Activated T-cell treated with anti-CD3 and anti-CD28 coated beads for 24 hours (primary cell): ENCODE measurements around the gene CD2BP2.
A peak's percentile ranks its signal among the peaks of the same experiment; 100 is the strongest.

Source experiments
- DNase-seq: peaks from one replicate; pipeline ENCODE4 v3.0.0-alpha.2; 2020; ENCODE audit warnings: low read depth

The CD2BP2 gene

DNA sequence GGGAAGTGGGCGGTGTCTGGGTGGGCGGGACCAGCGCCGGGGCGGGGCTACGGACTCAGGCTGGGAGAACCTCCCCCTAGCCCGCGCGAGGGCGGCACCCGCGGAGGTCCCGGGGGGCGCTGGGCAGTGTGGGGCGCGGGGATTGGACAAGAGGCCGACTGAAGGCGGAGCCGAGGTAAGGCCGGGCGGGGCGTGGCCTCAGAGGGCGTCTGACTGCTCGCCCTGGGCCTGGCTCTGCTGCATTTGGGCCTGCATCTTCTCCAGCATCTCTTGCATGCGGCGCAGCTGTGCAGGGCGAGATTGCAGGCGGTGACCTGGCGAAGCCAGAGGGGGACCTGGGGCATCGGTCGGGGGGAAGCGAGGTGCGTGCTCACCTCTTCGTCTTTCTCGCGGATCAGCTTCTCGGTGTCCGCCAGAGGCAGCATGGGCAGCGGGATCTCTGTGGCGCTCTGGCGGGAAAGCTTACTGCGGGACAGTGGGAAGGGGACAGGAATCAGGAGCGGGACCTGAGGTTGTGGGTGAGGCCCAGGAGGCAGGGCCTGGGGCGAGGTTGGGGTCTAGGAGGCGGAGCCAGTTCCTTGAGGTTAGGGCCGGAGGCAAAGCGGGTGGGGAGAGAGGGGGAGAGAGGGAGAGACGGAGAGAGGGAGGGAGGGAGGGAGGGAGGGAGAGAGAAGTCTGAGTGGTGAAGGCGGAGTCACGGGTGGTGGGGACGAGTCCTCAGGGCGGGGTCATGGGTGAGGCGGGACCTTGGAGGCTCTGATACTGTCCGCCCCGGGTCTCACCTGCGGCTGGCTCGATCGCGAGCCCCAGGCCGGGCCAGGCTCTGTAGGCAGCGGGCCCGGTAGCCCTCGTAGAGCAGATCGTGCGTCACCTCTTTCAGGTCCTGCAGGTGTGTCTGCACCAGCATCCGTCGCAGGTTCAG lies 23.4 kb upstream of the CD2BP2 start:
- DNase-seq: peak; percentile 99

- peak; percentile 76 for DNase-seq
Measured at GRCh38 chr16:30377812-30378235, 22.7 kb upstream of the CD2BP2 start.

- DNase-seq: no peak
Measured at GRCh38 chr16:30377050-30377811, 22.1 kb upstream of the CD2BP2 start.

DNA sequence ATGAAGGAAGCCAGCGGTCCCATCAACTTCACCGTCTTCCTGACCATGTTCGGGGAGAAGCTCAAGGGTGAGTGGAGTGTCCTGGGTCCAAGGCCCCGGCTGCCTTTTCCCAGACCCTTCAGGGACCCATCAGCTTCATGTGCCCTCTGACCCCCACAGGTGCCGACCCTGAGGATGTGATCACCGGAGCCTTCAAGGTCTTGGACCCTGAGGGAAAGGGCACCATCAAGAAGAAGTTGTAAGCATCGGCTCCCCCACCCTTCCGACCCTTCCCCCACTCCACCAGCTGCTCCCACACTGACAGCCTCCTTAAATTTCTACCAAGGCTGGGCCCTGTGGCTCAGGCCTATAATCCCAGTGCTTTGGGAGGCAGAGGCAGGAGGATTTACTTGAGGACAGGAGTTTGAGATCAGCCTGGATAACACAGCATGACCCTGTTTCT lies 21.4 kb upstream of the CD2BP2 start:
- DNase-seq: no peak

- DNase-seq: no peak
Measured at GRCh38 chr16:30375864-30376263, 20.8 kb upstream of the CD2BP2 start.

GRCh38 chr16:30374538-30374937 lies 19.4 kb upstream of the CD2BP2 start, which contains the start of gene MYL11:
Gene MYL11, plus strand, starts transcription at chr16:30374802. Its CDS starts 56 bp downstream, at chr16:30374858.
- DNase-seq: no peak

- no peak for DNase-seq
Measured at GRCh38 chr16:30372725-30373124, 17.6 kb upstream of the CD2BP2 start.

DNA sequence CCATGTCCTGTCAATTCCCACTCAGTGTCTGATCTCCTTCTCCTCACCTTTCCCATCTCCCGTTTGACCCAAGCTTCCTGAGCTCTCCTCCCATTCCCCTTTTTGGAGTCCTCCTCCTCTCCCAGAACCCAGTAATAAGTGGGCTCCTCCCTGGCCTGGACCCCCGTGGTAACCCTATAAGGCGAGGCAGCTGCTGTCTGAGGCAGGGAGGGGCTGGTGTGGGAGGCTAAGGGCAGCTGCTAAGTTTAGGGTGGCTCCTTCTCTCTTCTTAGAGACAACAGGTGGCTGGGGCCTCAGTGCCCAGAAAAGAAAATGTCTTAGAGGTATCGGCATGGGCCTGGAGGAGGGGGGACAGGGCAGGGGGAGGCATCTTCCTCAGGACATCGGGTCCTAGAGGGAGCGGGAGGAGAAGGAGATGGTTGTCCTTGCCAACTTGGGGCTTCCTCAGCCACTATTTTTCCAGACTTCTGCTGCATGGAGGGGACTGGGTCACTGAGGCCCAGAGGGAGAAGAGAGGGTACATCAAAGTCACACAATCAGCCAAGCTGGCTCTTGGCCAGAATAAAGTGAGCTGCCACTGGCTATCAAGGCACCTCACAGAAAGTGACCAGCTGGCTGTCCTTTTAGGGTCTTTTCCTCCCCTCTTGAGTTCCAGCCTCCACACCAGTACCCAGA lies 17.1 kb upstream of the CD2BP2 start:
- DNase-seq: no peak

GRCh38 chr16:30371248-30371816 lies 16.2 kb upstream of the CD2BP2 start:
- no peak for DNase-seq

DNA sequence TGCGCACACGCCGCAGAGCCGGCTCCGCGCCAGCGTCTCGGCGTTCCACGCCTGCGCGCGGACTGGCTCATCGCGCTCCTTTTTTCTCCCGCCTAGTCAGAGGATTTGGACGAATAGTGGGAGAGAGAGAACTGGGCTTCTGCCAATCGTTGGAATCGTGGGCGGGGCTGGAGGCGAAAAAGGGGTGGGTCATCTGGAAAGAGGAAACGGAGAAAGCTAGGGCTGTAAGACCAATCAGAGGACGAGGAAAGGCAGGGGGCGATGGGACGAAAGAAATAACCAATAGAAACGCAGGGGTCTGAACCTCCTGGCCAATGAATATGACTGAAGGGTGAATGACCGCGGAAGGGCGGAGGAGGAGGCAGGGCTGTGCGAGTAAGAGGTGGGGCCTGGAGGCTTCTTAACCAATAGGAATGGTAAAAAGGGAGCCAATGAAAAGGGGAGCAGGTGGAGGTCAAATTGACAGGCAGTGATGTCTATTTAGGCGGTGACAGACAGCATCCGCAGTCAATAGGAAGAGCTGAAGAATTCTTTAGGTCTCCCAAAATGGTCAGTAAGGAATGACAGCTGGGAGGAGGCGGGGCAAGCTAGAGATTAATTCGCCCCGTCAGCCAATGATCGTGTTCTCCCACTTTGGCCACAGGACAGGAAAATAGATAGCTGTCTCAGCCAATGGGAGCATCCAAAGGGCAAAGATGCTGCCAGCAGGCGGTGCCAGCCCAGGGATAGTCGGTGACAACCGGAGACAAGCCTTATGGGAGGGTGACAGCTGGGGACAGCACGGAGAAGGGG lies 15.5 kb upstream of the CD2BP2 start, which contains the start of gene TBC1D10B:
TBC1D10B (minus strand) TSS at position 39 of the 792 bp plus-strand sequence. CDS start 311 bp downstream, outside the sequence.
- peak; percentile 99 for DNase-seq

DNA sequence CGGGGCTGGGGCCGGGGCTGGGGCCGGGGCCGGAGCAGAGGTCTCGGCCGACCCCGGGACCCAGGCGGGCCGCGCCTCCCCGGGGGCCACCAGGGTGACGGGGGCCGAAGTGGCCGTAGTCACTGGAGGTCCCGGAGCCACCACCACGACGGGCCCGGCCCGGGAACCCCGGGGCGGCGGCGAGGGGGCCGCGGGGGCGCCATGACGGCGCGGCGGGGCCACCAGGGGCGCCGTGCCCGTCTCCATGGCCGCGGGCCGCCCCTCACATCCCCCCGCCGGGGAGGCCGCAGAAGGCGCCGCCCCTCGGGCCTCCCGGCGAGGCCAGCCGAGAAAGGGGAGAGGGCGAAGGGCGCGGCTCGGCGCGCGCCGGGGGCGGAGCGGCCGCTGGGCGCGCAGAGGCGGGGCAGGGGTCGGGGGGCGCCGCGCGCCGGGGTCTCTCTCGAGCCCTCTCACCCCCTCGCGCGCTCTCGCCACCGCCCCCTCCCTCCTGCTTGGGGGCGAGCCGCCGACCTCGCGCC lies 14.9 kb upstream of the CD2BP2 start:
- no peak for DNase-seq

DNA sequence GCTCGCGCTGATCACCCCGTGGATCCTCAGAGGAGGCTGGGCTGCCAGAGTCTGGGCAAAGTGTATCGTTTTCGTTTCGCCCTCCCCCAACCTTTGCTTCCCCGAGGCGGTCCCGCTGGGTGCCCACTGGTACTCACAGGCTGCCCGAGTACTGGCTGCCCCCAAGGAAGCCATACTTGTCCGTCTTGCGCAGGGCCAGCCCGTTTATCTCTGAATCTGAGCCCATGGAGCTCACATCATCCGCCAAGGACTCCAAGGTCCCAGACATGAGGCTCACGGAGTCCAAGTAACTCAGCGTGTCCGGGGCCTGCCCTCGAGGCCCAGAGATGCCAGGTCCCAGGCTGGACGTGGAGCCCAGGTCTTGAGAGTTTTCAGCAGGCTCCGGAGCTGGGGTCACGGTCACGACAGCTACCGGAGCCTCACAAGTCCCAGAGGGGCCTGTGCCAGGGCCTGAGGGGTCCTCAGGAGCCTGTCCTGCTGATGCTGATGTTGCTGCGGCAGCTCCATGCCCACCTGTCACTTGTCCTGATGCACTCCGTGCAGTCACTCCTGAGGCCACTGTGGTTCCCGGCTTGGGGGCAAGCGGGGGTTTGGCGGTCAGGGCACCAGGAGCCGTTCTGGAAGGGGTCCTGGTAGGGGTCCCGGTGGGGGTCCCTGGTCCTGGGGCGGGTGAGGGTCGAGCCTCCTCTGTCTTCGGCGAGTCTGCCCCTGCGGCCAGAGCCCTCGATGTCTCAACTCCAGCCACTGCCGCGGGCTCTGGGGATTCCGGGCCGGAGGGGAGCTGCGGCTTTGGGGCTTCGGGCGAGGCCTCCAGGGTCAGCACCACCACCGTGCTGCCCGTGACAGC lies 14.2 kb upstream of the CD2BP2 start:
- DNase-seq: no peak

DNA sequence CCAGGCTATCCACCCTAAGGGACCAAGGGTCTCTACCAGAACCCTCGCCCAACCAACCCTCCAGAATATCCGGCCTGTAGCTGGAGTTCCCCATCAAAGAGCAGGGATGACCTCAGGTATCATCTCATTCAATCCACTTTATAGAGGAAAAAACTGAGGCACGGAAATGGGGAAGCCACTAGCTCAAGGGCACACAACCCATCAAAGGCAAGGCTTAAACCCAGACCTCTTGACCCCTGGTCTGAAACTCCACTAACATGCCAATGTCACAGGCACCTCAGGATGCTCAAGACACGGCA lies 13.6 kb upstream of the CD2BP2 start:
- no peak for DNase-seq

DNA sequence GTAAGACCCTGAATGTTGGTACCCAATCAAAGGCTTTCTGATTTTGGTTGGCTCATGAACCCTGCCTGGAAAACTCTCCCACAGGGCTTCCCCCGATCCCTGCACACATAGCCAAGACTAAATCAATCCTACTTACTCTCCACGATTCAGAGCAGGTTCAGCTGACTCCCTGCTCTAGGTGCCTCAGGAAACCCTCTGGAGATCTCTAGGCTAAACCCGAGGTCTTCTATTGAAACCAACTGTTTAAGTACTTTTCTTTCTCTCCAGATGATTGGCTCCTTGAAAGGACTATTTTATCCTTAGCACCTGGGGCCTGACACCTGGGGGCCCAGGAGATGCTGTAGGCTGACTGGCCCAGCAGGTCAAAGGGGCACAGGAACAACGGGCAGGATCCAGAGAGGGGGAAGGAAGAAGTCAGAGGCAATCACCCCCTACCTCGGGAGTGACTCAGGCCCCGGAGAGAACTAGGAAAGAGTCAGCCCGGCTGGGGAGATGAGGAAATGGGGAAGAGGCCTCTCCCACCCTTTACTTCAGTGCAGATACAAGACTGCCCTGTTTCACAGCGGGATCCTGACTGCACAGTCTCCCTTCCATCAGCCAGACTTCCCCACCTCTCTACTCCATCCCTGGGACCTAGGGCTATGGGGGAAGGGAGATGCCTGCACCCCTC lies 13.1 kb upstream of the CD2BP2 start:
- DNase-seq: no peak

GRCh38 chr16:30367349-30368009 lies 12.4 kb upstream of the CD2BP2 start:
- DNase-seq: no peak

DNA sequence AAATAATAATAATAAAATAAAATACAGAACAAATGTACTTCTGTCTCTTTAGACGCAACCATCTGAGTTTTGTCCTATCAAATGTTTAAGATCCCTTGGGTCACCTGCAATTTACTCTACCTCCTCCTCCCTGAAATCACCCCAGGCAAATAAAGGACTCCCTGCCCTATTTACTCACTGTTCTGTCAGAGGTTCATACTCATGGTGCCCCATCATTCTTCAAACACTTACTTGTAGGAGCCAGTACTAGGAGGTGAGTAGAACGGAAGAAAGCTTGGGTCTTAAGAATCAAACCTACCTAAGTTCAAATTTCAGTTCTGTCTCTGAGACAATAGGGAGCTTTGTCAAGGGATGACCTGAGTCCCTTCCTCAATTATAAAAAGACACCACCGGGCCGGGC lies 11.4 kb upstream of the CD2BP2 start:
- DNase-seq: no peak

DNA sequence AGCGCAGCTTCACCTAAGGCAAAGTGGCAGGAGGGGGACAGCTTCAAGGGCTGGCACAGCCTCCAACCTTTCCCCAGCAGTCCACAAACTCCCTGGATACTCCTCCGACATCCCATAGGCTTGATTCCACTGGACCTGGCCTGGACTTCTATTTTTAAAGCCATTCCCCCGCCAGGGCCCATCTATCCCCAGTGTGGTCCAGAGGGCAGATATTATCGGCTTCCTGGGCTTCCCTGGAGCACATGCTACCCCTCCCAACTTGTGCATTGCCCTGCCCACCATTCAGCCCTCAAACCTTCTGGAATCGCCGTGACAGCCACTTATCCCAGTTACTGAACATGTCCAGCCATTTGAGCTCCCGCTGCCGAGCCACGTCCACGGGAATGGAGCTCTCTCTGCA lies 10.1 kb upstream of the CD2BP2 start:
- DNase-seq: no peak

DNA sequence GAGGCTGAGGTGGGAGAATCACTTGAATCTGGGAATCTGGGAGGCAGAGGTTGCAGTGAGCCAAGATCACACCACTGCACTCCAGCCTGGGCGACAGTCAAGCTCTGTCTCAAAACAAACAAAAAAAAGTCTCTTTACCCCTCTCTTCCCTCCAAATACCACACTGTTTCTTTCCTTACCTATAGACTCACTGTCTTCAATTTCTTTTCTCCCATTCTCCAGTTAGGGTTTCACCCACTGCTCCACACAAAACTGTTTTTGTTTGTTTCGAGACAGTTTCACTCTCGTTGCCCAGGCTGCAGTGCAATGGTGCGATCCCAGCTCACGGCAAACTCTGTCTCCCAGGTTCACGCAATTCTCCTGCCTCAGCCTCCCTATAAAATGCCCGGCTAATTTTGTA lies 6.1 kb upstream of the CD2BP2 start:
- DNase-seq: no peak

- no peak for DNase-seq
Measured at GRCh38 chr16:30359871-30360170, 4.7 kb upstream of the CD2BP2 start.
